HL-60/S4 treated with phorbol 12-myristate 13-acetate at 8.2 ng/mL for 4 days and 3 days (cell line): ENCODE results near the gene DCAF8L2.
"Not testable (repeated sequence)": the region's sequence is repeated elsewhere in the genome, so short reads cannot be mapped to it uniquely, and the experiment has no call there.

Source experiments
- in situ Hi-C: fragments of 300-500 bp; cut with MboI; formaldehyde crosslinking; loops from 2 replicates; pipeline ENCODE4 v1.15.0; 2022; ENCODE audit warnings: low sequenced_read_pairs

Gene DCAF8L2

GRCh38 chrX:27590044-27590443 is at the start of gene DCAF8L2:
Gene DCAF8L2, plus strand, starts transcription at chrX:27590344. Its CDS starts 156,552 bp downstream, at chrX:27746896.
- in situ Hi-C loops: no loop called here

GRCh38 chrX:27541161-27541560 is 49.0 kb upstream of the DCAF8L2 start:
- in situ Hi-C loops: not testable (repeated sequence)

- in situ Hi-C loops: no loop called here
These were observed 41.5 kb upstream of the DCAF8L2 start for GRCh38 chrX:27548624-27549023.

GRCh38 chrX:27549688-27550087 is 40.5 kb upstream of the DCAF8L2 start:
- in situ Hi-C loops: no loop called here

- in situ Hi-C loops: no loop called here
These were observed 34.6 kb upstream of the DCAF8L2 start for GRCh38 chrX:27555514-27555913.

GRCh38 chrX:27565992-27566391 is 24.2 kb upstream of the DCAF8L2 start:
- in situ Hi-C loops: no loop called here

- in situ Hi-C loops: no loop called here
These were observed 19.0 kb upstream of the DCAF8L2 start for GRCh38 chrX:27571164-27571563.

- in situ Hi-C loops: no loop called here
These were observed 14.6 kb upstream of the DCAF8L2 start for GRCh38 chrX:27575565-27575964.

- in situ Hi-C loops: no loop called here
These were observed 6.2 kb upstream of the DCAF8L2 start for GRCh38 chrX:27583976-27584375.

- in situ Hi-C loops: no loop called here
These were observed 1.8 kb downstream of the DCAF8L2 start for GRCh38 chrX:27591938-27592337.

GRCh38 chrX:27597508-27597907 is 7.4 kb downstream of the DCAF8L2 start:
- in situ Hi-C loops: no loop called here

- in situ Hi-C loops: no loop called here
These were observed 8.2 kb downstream of the DCAF8L2 start for GRCh38 chrX:27598312-27598711.

GRCh38 chrX:27599928-27600327 is 9.8 kb downstream of the DCAF8L2 start:
- in situ Hi-C loops: no loop called here

- in situ Hi-C loops: no loop called here
These were observed 10.5 kb downstream of the DCAF8L2 start for GRCh38 chrX:27600686-27601085.

GRCh38 chrX:27608671-27609070 is 18.5 kb downstream of the DCAF8L2 start:
- in situ Hi-C loops: no loop called here

GRCh38 chrX:27619459-27619858 is 29.3 kb downstream of the DCAF8L2 start:
- in situ Hi-C loops: no loop called here

GRCh38 chrX:27619975-27620374 is 29.8 kb downstream of the DCAF8L2 start:
- in situ Hi-C loops: no loop called here

GRCh38 chrX:27622883-27623282 is 32.7 kb downstream of the DCAF8L2 start:
- in situ Hi-C loops: no loop called here

GRCh38 chrX:27626066-27626465 is 35.9 kb downstream of the DCAF8L2 start:
- in situ Hi-C loops: no loop called here

GRCh38 chrX:27633328-27633727 is 43.2 kb downstream of the DCAF8L2 start:
- in situ Hi-C loops: no loop called here

GRCh38 chrX:27656581-27656980 is 66.4 kb downstream of the DCAF8L2 start:
- in situ Hi-C loops: no loop called here

- in situ Hi-C loops: no loop called here
These were observed 70.7 kb downstream of the DCAF8L2 start for GRCh38 chrX:27660878-27661277.

GRCh38 chrX:27671234-27671633 is 81.1 kb downstream of the DCAF8L2 start:
- in situ Hi-C loops: no loop called here

GRCh38 chrX:27674491-27674890 is 84.3 kb downstream of the DCAF8L2 start:
- in situ Hi-C loops: no loop called here
